Stomach (tissue), 9 donors: ENCODE results near the gene TTC28. TPM values are rescaled to one million over a fixed set of nuclear protein-coding genes. Genes with fewer than 3 reads are reported as not detected.

Experiments
- DNase-seq, 2 donors: peaks; one replicate each; pipeline versions ENCODE4 v3.0.0 to v3.0.0-alpha.2; 2013 to 2019
- H3K27ac ChIP-seq, 5 donors: fragments of 200-600 bp in 4 of 5; sonication (generic) in 4 of 5; one replicate each; pipeline ENCODE4 v1.5.1; 2013 to 2019; ENCODE audit warnings: mild to moderate bottlenecking in 1 of 5, moderate library complexity in 1 of 5
- H3K27me3 ChIP-seq, 3 donors: fragments of 200-600 bp; sonication (generic); one replicate each; pipeline ENCODE4 v1.5.1; 2017 to 2019; ENCODE audit warnings: mixed run types in 1 of 3
- H3K36me3 ChIP-seq, 4 donors: fragments of 200-600 bp; sonication (generic); 1 replicate in 3 of 4; 2 replicates in 1 of 4; pipeline ENCODE4 v1.5.1; 2016 to 2019
- H3K4me1 ChIP-seq, 4 donors: fragments of 200-600 bp; sonication (generic); one replicate each; pipeline ENCODE4 v1.5.1; 2016 to 2019
- H3K4me3 ChIP-seq, 4 donors: fragments of 200-600 bp; sonication (generic) in 3 of 4; one replicate each; pipeline ENCODE4 v1.5.1; 2016 to 2019; ENCODE audit warnings: mild to moderate bottlenecking in 1 of 4
- H3K9me3 ChIP-seq, 4 donors: fragments of 200-600 bp; sonication (generic); one replicate each; pipeline ENCODE4 v1.5.1; 2016 to 2019
- CTCF ChIP-seq, 7 experiments: fragments of 450-650 bp in 4 of 7; fragments of 200-600 bp in 3 of 7; sonication (generic) in 3 of 7; IDR thresholded peaks; one replicate each; pipeline ENCODE4 v1.5.1; 2016 to 2019; ENCODE audit warnings: antibody characterized with exemption in 7 of 7, control low read depth in 2 of 7, mild to moderate bottlenecking in 1 of 7
- EP300 ChIP-seq: sonication (generic); formaldehyde crosslinking; IDR thresholded peaks from one replicate; pipeline ENCODE4 v1.6.1; 2017; ENCODE audit warnings: antibody characterized with exemption
- POLR2A ChIP-seq, 4 donors: fragments of 450-650 bp; IDR thresholded peaks; one replicate each; pipeline ENCODE4 v1.6.1; 2016; ENCODE audit warnings: antibody characterized with exemption in 4 of 4, control low read depth in 2 of 4, mild to moderate bottlenecking in 1 of 4, moderate library complexity in 1 of 4
- POLR2AphosphoS5 ChIP-seq, 3 donors: sonication (generic); formaldehyde crosslinking; IDR thresholded peaks; one replicate each; pipeline ENCODE4 v1.6.1; 2016; ENCODE audit warnings: antibody characterized with exemption in 3 of 3
- WGBS, 5 donors: extraction: QIAGEN DNeasy Blood & Tissue Kit in 3 of 5; methylation state at CpG; one replicate each; pipeline versions ENCODE4 v1.1.5 to v1.1.7; 2013 to 2018; 5-methylcytosine and 5-hydroxymethylcytosine counted together
- intact Hi-C: fragments of 100-400 bp; cut with DNase I; formaldehyde crosslinking; loops from one replicate; pipeline ENCODE4 v1.15.1; 2023; ENCODE audit warnings: low total_unique reads
- polyA plus RNA-seq, 3 donors: library from polyadenylated mRNA; stranded (reverse); fragments of 200-250 nt; gene quantifications; one replicate each; pipeline ENCODE4 v1.2.3, GENCODE V29; 2013
- total RNA-seq, 5 donors: library from RNA; depleted of rRNA; stranded (reverse); fragments of >200 nt; gene quantifications; one replicate each; pipeline versions ENCODE4 v1.1.0 to v1.2.3, GENCODE V29; 2014 to 2016
- donor health status: healthy with polysubstance abuse.
- donor health status: Bipolar disorder and iron deficiency.
- donor health status: healthy.

Gene TTC28
- total and polyA plus RNA-seq, 8 donors = 1.7 to 53.4 (median 24.6) TPM

- peak overlapping the region in 1 of 5 donors; percentile 28 for H3K27ac ChIP-seq
- intact Hi-C loops = no loop called here
These were observed 283.5 kb downstream of the TTC28 start for GRCh38 chr22:28395920-28396753.

GRCh38 chr22:28395520-28395919 is 284.1 kb downstream of the TTC28 start:
- Histone ChIP-seq H3K9me3 (no peaks in the 10 kb centered on the region), H3K4me3 (no peak overlapping the region), H3K4me1 (peaks cover 0 to 39% (median 21%) of the 10 kb centered on the region in 4 donors), H3K36me3 (no peaks in the 10 kb centered on the region), H3K27ac (no peak overlapping the region), H3K27me3 (no peaks in the 10 kb centered on the region)
- no peak for TF ChIP-seq CTCF (IDR thresholded peaks at IDR 0.05)
- TF ChIP-seq EP300 = no peak
- TF ChIP-seq POLR2AphosphoS5 (IDR thresholded peaks at IDR 0.05) = no peak
- no peak for TF ChIP-seq POLR2A (IDR thresholded peaks at IDR 0.05)
- no peak for DNase-seq
- 77 to 94% (median 86%) methylated on average over 4 of the region's 4 CpGs for WGBS, 5 donors
- intact Hi-C loops = no loop called here

More at GRCh38 chr22:28395920-28396753, 283.5 kb downstream of the TTC28 start:
- H3K4me1 ChIP-seq = peaks cover 0 to 39% (median 21%) of the 10 kb centered on the region in 4 donors
- H3K9me3 ChIP-seq = no peaks in the 10 kb centered on the region
- no peak for TF ChIP-seq POLR2A (IDR thresholded peaks at IDR 0.05)
- TF ChIP-seq EP300 = no peak
- no peak for TF ChIP-seq CTCF (IDR thresholded peaks at IDR 0.05)
- peak in 2 of 3 donors; percentile 11 to 19 for TF ChIP-seq POLR2AphosphoS5 (IDR thresholded peaks at IDR 0.05)
- no peaks in the 10 kb centered on the region for H3K27me3 ChIP-seq
- WGBS, 5 donors = 2 to 15% (median 8%) methylated on average over 2 of the region's 2 CpGs
- no peak overlapping the region for H3K4me3 ChIP-seq
- DNase-seq = no peak
- no peaks in the 10 kb centered on the region for H3K36me3 ChIP-seq

GRCh38 chr22:28394513-28395110 is 285.0 kb downstream of the TTC28 start:
- WGBS, 5 donors = 61 to 77% (median 71%) methylated on average over 2 of the region's 2 CpGs
- DNase-seq = peak in 1 of 2 donors; percentile 31
- H3K4me3 ChIP-seq = no peak overlapping the region
- intact Hi-C loops = no loop called here
- peaks cover 0 to 39% (median 21%) of the 10 kb centered on the region in 4 donors for H3K4me1 ChIP-seq
- no peaks in the 10 kb centered on the region for H3K9me3 ChIP-seq
- no peaks in the 10 kb centered on the region for H3K27me3 ChIP-seq
- no peaks in the 10 kb centered on the region for H3K36me3 ChIP-seq
- TF ChIP-seq POLR2AphosphoS5 (IDR thresholded peaks at IDR 0.05) = no peak
- no peak for TF ChIP-seq EP300
- no peak for TF ChIP-seq CTCF (IDR thresholded peaks at IDR 0.05)
- no peak for TF ChIP-seq POLR2A (IDR thresholded peaks at IDR 0.05)
- no peak overlapping the region for H3K27ac ChIP-seq

GRCh38 chr22:28381429-28382167 is 298.0 kb downstream of the TTC28 start:
- peaks cover 0 to 3% (median 0%) of the 10 kb centered on the region in 4 donors for H3K9me3 ChIP-seq
- H3K4me1 ChIP-seq = peaks cover 0 to 23% (median 8%) of the 10 kb centered on the region in 4 donors
- no peak for DNase-seq
- 65 to 78% (median 71%) methylated on average over 3 of the region's 3 CpGs for WGBS, 5 donors
- H3K27ac ChIP-seq = no peak overlapping the region
- TF ChIP-seq EP300 (no peak), POLR2AphosphoS5 (IDR thresholded peaks at IDR 0.05) (no peak), POLR2A (IDR thresholded peaks at IDR 0.05) (no peak), CTCF (IDR thresholded peaks at IDR 0.05) (no peak)
- no peak overlapping the region for H3K4me3 ChIP-seq
- H3K27me3 ChIP-seq = no peaks in the 10 kb centered on the region
- no peaks in the 10 kb centered on the region for H3K36me3 ChIP-seq
- intact Hi-C loops = no loop called here
